Measurements from ENCODE around the gene GUCD1. TPM values are rescaled to one million over a fixed set of nuclear protein-coding genes. Genes with fewer than 3 reads are reported as not detected.
A peak's percentile ranks its signal among the peaks of the same experiment; 100 is the strongest.

GUCD1 gene
- total and polyA plus RNA-seq, 2 of the 8 experiments (the other 6 are each of a cell fraction or from before 2014, with no cell fraction given): 85.2 to 128 TPM

GRCh38 chr22:24593836-24594568, 39.1 kb upstream of the GUCD1 start:
- CTCF ChIA-PET (ENCODE audit: partially characterized antibody): interaction anchor here (0.6 to 1.1 kb wide), 2 partner anchors 27 to 311 kb away, joined by 3 read pairs; no protein-coding TSS in a partner anchor

More at GRCh38 chr22:24593836-24594568, 39.1 kb upstream of the GUCD1 start:
- Histone ChIP-seq H2BK120ac (replicated peaks; ENCODE audit: low read depth, low read length) (no peak overlapping the region), H3K4me2 (ENCODE audit: insufficient read depth in 1 of 2, low read depth in 2 of 2, low read length in 2 of 2) (no peak overlapping the region; a peak in 1 of 4 replicates), H3K4me3 (ENCODE audit: extremely low read depth in 1 of 4, insufficient read depth in 2 of 4, low read depth in 3 of 4, low read length in 4 of 4) (no peak overlapping the region), H2AK5ac (ENCODE audit: low read depth, low read length) (no peak overlapping the region), H3K14ac (ENCODE audit: insufficient read length) (no peak overlapping the region), H2BK15ac (ENCODE audit: low read length) (peak overlapping the region; percentile 65; the same call in 1 of the 2 replicates), H3K9me3 (ENCODE audit: insufficient read depth in 2 of 2, low read depth in 1 of 2, low read length in 1 of 2) (no peaks in the 10 kb centered on the region), H4K20me1 (replicated peaks in 1 of 2; ENCODE audit: control insufficient read depth in 1 of 2, insufficient read depth in 2 of 2, low read length in 2 of 2) (no peaks in the 10 kb centered on the region), H4K8ac (ENCODE audit: extremely low read depth, insufficient read depth, low read length) (peak overlapping the region; percentile 73; the same call in 1 of the 2 replicates), H2BK20ac (ENCODE audit: low read length) (no peak overlapping the region; the same call in 1 of the 2 replicates), H3K79me2 (ENCODE audit: control insufficient read depth in 1 of 2, insufficient read depth in 2 of 2, low read length in 2 of 2) (no peaks in the 10 kb centered on the region), H2AFZ (ENCODE audit: low read length) (no peak overlapping the region), H3K4ac (replicated peaks; ENCODE audit: insufficient read length, low read depth, low read length) (peak overlapping the region; percentile 19), H3K4me1 (replicated peaks in 1 of 4; ENCODE audit: control insufficient read depth in 3 of 4, insufficient read depth in 4 of 4, low read length in 3 of 4) (peaks cover 0 to 25% (median 10%) of the 10 kb centered on the region in 4 experiments; a peak in 6 of 7 replicates), H4K91ac (replicated peaks; ENCODE audit: insufficient read length, low read length) (peak overlapping the region; percentile 27), H3K27ac (ENCODE audit: low read depth, low read length) (no peak overlapping the region), H2BK12ac (ENCODE audit: low read depth, low read length) (peak overlapping the region; percentile 92; the same call in 1 of the 2 replicates), H3K18ac (ENCODE audit: extremely low read depth, low read length) (peak overlapping the region; percentile 48; the same call in 1 of the 2 replicates), H4K5ac (ENCODE audit: insufficient read length, low read depth, low read length) (no peak overlapping the region), H3K9ac (replicated peaks in 1 of 4; ENCODE audit: extremely low read depth in 1 of 4, low read depth in 3 of 4, low read length in 3 of 4) (no peak overlapping the region), H2BK5ac (ENCODE audit: low read depth, low read length) (0 out of 2 replicates have a peak overlapping the region, but pooled peaks have one; percentile 24), H3K36me3 (ENCODE audit: control insufficient read depth in 2 of 4, insufficient read depth in 4 of 4, low read length in 3 of 4) (no peaks in the 10 kb centered on the region), H3K23ac (ENCODE audit: insufficient read length) (no peak overlapping the region), H3K23me2 (ENCODE audit: low read depth, low read length) (peaks cover 2% of the 10 kb centered on the region; the same call in 1 of the 2 replicates), H3K27me3 (replicated peaks in 1 of 4; ENCODE audit: control insufficient read depth in 3 of 4, extremely low read depth in 1 of 4, insufficient read depth in 3 of 4, low read length in 3 of 4) (no peaks in the 10 kb centered on the region), H3K56ac (replicated peaks; ENCODE audit: insufficient read length, low read depth, low read length) (no peak overlapping the region), H3K79me1 (ENCODE audit: low read depth, low read length) (no peaks in the 10 kb centered on the region; the same call in 1 of the 2 replicates)
- 88% methylated on average over 16 of the region's 16 CpGs; no CpG with 5 or more reads in 1 of the 2 experiments for whole genome bisulfite sequencing, 2 experiments (ENCODE audit: extremely low coverage in 1 of 2, insufficient coverage in 1 of 2, insufficient read length in 1 of 2, insufficient replicate concordance in 2 of 2, low coverage in 1 of 2, low lambda C conversion rate in 2 of 2, missing lambda C conversion rate in 1 of 2)
- peak in 1 of 2 experiments; percentile 44 for DNase-seq (ENCODE audit: low read depth in 1 of 2, low spot score in 2 of 2)
- TF ChIP-seq SIN3A (conservative IDR thresholded peaks at IDR 0.05 in 1 of 2, IDR thresholded peaks at IDR 0.05 in 1 of 2; ENCODE audit: low read depth in 1 of 2, low read length in 2 of 2) (no peak), USF2 (IDR thresholded peaks at IDR 0.05; ENCODE audit: low read length) (no peak)
- no peak for FAIRE-seq
- POLR2A ChIA-PET (ENCODE audit: partially characterized antibody): interaction anchor here (1.1 to 4.4 kb wide), 7 partner anchors 9 to 54 kb away, joined by 3 to 38 read pairs (median 5); partner anchors contain the start of genes GGT1, GUCD1 and SNRPD3
